Measurements from ENCODE around the gene CBFA2T3.

DNA sequence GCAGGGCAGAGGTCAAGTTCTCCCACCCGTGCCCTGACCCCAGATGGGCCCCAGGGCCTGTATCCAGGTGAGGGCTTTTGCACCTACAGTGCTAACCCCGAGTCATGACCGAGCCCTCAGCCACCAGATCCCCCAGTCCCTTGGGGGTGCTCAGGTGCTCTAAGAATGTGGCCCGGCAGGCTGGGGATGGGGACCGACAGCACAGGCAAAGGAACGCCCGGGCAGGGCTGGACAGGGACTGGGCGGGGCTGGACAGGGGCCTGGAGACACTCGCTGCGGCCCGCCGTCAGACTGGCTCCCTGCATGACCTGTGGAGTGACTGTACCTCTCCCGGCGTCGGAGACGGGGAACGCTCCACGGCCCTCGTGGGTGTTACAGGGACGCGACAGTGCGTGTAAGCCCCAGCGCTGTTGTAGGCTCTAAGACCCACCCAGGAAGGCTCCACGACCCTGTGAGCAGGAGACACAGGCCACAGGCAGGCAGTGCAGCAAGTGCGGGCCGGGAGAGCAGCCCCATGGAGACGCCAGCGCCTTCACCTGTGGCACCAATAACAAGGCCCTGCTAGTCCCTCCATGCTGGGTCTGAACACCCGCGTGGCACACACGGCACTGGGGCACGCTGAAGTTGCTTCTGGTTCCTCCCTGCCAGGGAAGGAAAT is 38.8 kb downstream of the CBFA2T3 start:
- no peak for TF ChIP-seq POLR2A (IDR thresholded peaks at IDR 0.05)
- TF ChIP-seq, protein P1, sequence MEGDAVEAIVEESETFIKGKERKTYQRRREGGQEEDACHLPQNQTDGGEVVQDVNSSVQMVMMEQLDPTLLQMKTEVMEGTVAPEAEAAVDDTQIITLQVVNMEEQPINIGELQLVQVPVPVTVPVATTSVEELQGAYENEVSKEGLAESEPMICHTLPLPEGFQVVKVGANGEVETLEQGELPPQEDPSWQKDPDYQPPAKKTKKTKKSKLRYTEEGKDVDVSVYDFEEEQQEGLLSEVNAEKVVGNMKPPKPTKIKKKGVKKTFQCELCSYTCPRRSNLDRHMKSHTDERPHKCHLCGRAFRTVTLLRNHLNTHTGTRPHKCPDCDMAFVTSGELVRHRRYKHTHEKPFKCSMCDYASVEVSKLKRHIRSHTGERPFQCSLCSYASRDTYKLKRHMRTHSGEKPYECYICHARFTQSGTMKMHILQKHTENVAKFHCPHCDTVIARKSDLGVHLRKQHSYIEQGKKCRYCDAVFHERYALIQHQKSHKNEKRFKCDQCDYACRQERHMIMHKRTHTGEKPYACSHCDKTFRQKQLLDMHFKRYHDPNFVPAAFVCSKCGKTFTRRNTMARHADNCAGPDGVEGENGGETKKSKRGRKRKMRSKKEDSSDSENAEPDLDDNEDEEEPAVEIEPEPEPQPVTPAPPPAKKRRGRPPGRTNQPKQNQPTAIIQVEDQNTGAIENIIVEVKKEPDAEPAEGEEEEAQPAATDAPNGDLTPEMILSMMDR (IDR thresholded peaks at IDR 0.05) = no peak
